Activated CD8-positive, alpha-beta T cell treated with anti-CD3 and anti-CD28 coated beads for 36 hours (primary cell): ENCODE data around the gene KRTAP12-4. TPM values are rescaled to one million over a fixed set of nuclear protein-coding genes. Genes with fewer than 3 reads are reported as not detected.
"Not testable (repeated sequence)": the region's sequence is repeated elsewhere in the genome, so short reads cannot be mapped to it uniquely, and the experiment has no call there.

ENCODE experiments used
- ATAC-seq: fragments of 200-7000 bp; cut with Tn5 transposase; one replicate; pipeline ENCODE4 v1.10.0; 2021; ENCODE audit warnings: mild to moderate bottlenecking, moderate library complexity
- CTCF ChIA-PET: fragments of 350-600 bp; sonication (Branson Sonifier 250); formaldehyde crosslinking; loops from one replicate; lab custom pipeline; 2021; ENCODE audit warnings: antibody characterized with exemption; lab: Charles Lee
- POLR2A ChIA-PET: fragments of 350-600 bp; sonication (Branson Sonifier 250); formaldehyde crosslinking; loops from one replicate; lab custom pipeline; 2021; ENCODE audit warnings: antibody characterized with exemption; lab: Charles Lee
- DNase-seq: peaks from one replicate; pipeline ENCODE4 v3.0.0-alpha.2; 2020
- H3K27ac Mint-ChIP-seq: one replicate; pipeline ENCODE4 v1.8.0; 2021; ENCODE audit warnings: mild to moderate bottlenecking, mixed read lengths
- H3K27me3 Mint-ChIP-seq: one replicate; pipeline ENCODE4 v1.8.0; 2021; ENCODE audit warnings: mixed read lengths
- H3K36me3 Mint-ChIP-seq: one replicate; pipeline ENCODE4 v1.8.0; 2021; ENCODE audit warnings: low read depth, mixed read lengths
- H3K4me1 Mint-ChIP-seq: one replicate; pipeline ENCODE4 v1.8.0; 2021; ENCODE audit warnings: low read depth, mixed read lengths
- H3K4me3 Mint-ChIP-seq: one replicate; pipeline ENCODE4 v1.8.0; 2021; ENCODE audit warnings: mild to moderate bottlenecking, moderate library complexity, mixed read lengths
- H3K9me3 Mint-ChIP-seq: one replicate; pipeline ENCODE4 v1.8.0; 2021; ENCODE audit warnings: mixed read lengths
- intact Hi-C: fragments of 100-400 bp; cut with micrococcal nuclease; formaldehyde crosslinking; loops from one replicate; pipeline ENCODE4 v1.10.0; 2022
- total RNA-seq, 2 experiments: library from RNA; stranded (reverse); gene quantifications; one replicate each; pipeline ENCODE4 v1.2.3, GENCODE V29; 2021
- TF ChIP-seq, protein P1 (sequence below): fragments of 200-600 bp; IDR thresholded peaks from one replicate; pipeline ENCODE4 v1.8.0; 2022; ENCODE audit warnings: antibody characterized with exemption, mild to moderate bottlenecking

Gene KRTAP12-4
- total RNA-seq, 2 experiments from 2014 or later: not detected

DNA sequence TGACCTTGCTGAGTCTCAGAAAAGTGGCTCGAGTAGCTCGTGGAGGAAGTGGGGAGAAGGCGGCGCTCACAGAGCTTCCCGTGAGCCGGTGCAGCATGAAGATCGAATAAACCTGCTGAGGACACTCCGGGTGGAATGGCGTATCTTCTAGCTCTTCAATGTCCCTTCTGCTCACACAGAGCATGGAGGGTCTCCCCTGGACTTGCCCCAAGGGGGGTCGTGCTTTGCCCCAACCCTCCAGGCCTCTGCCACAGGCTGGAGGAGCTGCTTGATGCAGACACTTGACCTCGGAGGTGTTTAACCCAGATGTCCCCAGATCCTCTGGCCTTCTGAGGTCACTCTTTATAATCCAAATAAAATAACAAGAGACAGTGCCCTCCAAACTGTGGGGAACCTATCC, 40.3 kb upstream of the KRTAP12-4 start:
- Mint-ChIP-seq H3K27ac (no peak overlapping the region), H3K27me3 (peaks cover 22% of the 10 kb centered on the region), H3K36me3 (no peaks in the 10 kb centered on the region), H3K9me3 (peaks cover 11% of the 10 kb centered on the region), H3K4me3 (no peak overlapping the region), H3K4me1 (peaks cover 18% of the 10 kb centered on the region)
- POLR2A ChIA-PET: no interaction called here
- intact Hi-C loops: no loop called here
- DNase-seq: no peak
- TF ChIP-seq, protein P1, sequence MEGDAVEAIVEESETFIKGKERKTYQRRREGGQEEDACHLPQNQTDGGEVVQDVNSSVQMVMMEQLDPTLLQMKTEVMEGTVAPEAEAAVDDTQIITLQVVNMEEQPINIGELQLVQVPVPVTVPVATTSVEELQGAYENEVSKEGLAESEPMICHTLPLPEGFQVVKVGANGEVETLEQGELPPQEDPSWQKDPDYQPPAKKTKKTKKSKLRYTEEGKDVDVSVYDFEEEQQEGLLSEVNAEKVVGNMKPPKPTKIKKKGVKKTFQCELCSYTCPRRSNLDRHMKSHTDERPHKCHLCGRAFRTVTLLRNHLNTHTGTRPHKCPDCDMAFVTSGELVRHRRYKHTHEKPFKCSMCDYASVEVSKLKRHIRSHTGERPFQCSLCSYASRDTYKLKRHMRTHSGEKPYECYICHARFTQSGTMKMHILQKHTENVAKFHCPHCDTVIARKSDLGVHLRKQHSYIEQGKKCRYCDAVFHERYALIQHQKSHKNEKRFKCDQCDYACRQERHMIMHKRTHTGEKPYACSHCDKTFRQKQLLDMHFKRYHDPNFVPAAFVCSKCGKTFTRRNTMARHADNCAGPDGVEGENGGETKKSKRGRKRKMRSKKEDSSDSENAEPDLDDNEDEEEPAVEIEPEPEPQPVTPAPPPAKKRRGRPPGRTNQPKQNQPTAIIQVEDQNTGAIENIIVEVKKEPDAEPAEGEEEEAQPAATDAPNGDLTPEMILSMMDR: no peak
- CTCF ChIA-PET: no interaction called here
- ATAC-seq: no peak

DNA sequence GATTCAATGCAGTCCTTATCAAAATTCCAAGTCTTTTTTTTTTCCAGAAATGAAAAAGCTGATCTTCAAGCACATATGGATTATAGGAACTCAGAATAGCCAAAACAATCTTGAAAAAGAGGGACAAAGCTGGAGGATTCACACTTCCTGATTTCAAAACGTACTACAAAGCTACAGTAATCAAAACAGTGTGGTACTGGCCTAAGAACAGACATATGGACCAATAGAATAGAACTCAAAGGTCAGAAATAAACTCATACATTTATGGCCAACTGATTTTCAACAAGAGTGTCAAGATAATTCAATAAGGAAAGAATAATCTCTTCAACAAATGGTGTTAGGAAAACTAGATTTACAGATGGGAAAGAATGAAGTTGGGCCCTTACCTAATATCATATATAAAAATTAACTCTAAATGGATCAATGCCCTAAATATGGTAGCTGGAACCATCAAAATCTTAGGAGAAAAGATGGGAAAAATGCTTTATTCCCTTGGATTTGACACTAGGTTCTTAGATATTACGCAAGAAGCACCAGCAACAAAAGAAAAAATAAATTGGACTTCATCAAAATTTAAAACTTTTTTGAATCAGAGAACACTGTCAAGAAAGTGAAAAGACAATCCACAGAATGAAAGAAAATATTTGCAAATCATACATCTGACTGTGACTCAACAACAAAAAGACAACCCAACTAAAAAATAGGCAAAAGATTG, 38.5 kb upstream of the KRTAP12-4 start:
- Mint-ChIP-seq H3K4me3 (no peak overlapping the region), H3K36me3 (no peaks in the 10 kb centered on the region), H3K4me1 (peaks cover 17% of the 10 kb centered on the region), H3K9me3 (peaks cover 11% of the 10 kb centered on the region), H3K27me3 (peaks cover 9% of the 10 kb centered on the region), H3K27ac (no peak overlapping the region)
- intact Hi-C loops: no loop called here
- TF ChIP-seq, protein P1: no peak
- no peak for DNase-seq
- POLR2A ChIA-PET: no interaction called here
- CTCF ChIA-PET: no interaction called here
- ATAC-seq: no peak

DNA sequence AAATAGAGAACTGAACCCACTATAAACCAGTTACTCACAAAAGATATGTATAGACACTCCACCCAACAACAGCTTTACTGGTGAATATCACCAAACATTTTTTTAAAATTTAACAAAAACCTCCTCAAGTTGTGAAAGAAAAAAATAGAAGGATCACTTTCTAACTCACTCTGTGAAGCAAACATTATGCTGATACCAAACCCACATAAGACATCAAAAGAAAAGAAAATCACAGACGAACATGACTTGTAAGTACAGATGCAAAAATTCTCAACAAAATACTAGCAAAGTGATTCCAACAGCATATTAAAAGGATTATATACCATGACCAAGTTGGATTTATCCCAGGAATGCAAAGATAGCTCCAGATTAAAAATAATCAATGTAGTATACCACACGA, 37.2 kb upstream of the KRTAP12-4 start:
- Mint-ChIP-seq H3K27me3 (no peaks in the 10 kb centered on the region), H3K4me3 (no peak overlapping the region), H3K9me3 (peaks cover 11% of the 10 kb centered on the region), H3K4me1 (peaks cover 17% of the 10 kb centered on the region), H3K27ac (no peak overlapping the region), H3K36me3 (no peaks in the 10 kb centered on the region)
- ATAC-seq (no peak), DNase-seq (no peak)
- TF ChIP-seq, protein P1: no peak
- ChIA-PET POLR2A (no interaction called here), CTCF (interaction anchor here (0.8 to 1.3 kb wide), 3 partner anchors 19 to 181 kb away, joined by 3 to 4 read pairs (median 3); partner anchors contain the start of gene TSPEAR)
- intact Hi-C loops: no loop called here

DNA sequence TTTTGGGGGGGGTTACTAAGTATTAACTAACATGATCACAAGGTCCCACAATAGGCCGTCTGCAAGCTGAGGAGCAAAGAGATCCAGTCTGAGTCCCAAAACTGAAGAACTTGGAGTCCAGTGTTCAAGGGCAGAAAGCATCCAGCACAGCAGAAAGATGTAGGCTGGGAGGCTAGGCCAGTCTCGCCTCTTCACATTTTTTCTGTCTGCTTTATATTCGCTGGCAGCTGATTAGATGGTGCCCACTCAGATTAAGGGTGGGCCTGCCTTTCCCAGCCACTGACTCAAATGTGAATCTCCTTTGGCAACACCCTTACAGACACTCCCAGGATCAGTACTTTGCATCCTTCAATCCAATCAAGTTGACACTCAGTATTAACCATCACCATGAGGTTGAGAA, 35.3 kb upstream of the KRTAP12-4 start:
- intact Hi-C loops, CTCF ChIA-PET: not testable (repeated sequence)

DNA sequence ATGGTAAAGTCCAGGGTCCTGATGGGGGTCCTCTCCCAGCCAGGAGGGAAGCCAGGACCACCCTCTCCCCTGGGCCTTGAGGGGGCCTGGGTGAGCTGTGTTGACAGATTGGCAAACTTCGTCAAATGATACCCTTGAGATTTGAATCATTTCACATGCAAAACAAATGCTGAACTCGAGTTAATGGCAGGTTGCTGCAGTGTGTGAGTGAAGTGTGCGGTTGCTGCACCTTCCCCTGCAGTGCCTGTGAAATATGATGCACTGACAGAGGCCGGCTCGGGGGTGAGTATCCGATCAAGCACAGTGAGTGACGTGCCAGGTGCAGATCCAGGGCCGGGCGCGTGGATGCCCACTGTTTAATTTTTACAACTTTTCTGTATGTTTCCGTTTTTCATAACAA, 33.2 kb upstream of the KRTAP12-4 start:
- intact Hi-C loops: no loop called here
- ChIA-PET POLR2A (no interaction called here), CTCF (no interaction called here)
- no peak for DNase-seq
- TF ChIP-seq, protein P1: no peak
- no peaks in the 10 kb centered on the region for H3K27me3 Mint-ChIP-seq
- no peaks in the 10 kb centered on the region for H3K36me3 Mint-ChIP-seq
- H3K9me3 Mint-ChIP-seq: peaks cover 4% of the 10 kb centered on the region
- no peak overlapping the region for H3K4me3 Mint-ChIP-seq
- no peak for ATAC-seq
- H3K27ac Mint-ChIP-seq: no peak overlapping the region
- H3K4me1 Mint-ChIP-seq: peaks cover 20% of the 10 kb centered on the region

More for the DNA sequence above, 35.3 kb upstream of the KRTAP12-4 start:
- H3K36me3 Mint-ChIP-seq, H3K27me3 Mint-ChIP-seq, H3K4me3 Mint-ChIP-seq, H3K27ac Mint-ChIP-seq, ATAC-seq, DNase-seq, POLR2A ChIA-PET: not testable (repeated sequence)
- H3K4me1 Mint-ChIP-seq: peaks cover 25% of the 10 kb centered on the region
- H3K9me3 Mint-ChIP-seq: peaks cover 11% of the 10 kb centered on the region
